ENCODE results near the gene LHFPL3.

LHFPL3 gene

GRCh38 chr7:104775531-104775930 lies 447.1 kb downstream of the LHFPL3 start:
- no peak for DNase-seq
- Histone ChIP-seq H3K9me3 (no peaks in the 10 kb centered on the region; the same call in 1 of the 2 replicates), H3K36me3 (no peaks in the 10 kb centered on the region), H3K4me1 (no peaks in the 10 kb centered on the region), H3K4me3 (ENCODE audit: low read depth, low read length) (no peak overlapping the region), H3K27me3 (peaks cover 18% of the 10 kb centered on the region)
- TF ChIP-seq, protein P1, sequence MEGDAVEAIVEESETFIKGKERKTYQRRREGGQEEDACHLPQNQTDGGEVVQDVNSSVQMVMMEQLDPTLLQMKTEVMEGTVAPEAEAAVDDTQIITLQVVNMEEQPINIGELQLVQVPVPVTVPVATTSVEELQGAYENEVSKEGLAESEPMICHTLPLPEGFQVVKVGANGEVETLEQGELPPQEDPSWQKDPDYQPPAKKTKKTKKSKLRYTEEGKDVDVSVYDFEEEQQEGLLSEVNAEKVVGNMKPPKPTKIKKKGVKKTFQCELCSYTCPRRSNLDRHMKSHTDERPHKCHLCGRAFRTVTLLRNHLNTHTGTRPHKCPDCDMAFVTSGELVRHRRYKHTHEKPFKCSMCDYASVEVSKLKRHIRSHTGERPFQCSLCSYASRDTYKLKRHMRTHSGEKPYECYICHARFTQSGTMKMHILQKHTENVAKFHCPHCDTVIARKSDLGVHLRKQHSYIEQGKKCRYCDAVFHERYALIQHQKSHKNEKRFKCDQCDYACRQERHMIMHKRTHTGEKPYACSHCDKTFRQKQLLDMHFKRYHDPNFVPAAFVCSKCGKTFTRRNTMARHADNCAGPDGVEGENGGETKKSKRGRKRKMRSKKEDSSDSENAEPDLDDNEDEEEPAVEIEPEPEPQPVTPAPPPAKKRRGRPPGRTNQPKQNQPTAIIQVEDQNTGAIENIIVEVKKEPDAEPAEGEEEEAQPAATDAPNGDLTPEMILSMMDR (IDR thresholded peaks at IDR 0.05; ENCODE audit: low read depth, low read length) = no peak

DNA sequence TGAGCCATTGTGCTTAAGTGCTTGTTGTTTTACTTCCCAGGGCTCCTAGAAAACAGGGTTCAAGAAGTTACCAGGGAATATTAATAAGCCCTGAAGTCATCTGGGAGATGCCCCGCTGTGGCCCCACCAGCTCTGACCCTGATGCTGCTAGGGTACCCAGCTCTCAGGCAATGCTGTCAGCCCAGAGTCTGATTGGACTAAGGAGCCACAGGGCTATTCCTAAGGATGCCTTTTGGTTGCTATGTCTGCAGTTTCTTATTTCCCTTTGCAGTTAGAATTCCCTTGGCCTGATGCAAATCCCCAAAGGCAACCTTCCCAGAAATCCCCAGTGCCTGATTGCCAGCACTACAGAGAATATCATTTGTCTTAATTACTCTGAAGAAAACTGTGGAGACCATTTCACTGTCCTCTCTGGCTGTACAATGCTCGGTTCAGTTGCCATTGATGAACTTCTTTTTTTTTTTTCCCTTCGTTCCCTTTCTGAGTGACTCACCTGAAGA lies 448.9 kb downstream of the LHFPL3 start:
- Histone ChIP-seq H3K27me3 (peaks cover 35% of the 10 kb centered on the region), H3K9me3 (no peaks in the 10 kb centered on the region; the same call in 1 of the 2 replicates), H3K4me1 (no peaks in the 10 kb centered on the region), H3K36me3 (no peaks in the 10 kb centered on the region), H3K4me3 (ENCODE audit: low read depth, low read length) (no peak overlapping the region)
- TF ChIP-seq, protein P1 (IDR thresholded peaks at IDR 0.05; ENCODE audit: low read depth, low read length) = no peak
- DNase-seq = no peak

DNA sequence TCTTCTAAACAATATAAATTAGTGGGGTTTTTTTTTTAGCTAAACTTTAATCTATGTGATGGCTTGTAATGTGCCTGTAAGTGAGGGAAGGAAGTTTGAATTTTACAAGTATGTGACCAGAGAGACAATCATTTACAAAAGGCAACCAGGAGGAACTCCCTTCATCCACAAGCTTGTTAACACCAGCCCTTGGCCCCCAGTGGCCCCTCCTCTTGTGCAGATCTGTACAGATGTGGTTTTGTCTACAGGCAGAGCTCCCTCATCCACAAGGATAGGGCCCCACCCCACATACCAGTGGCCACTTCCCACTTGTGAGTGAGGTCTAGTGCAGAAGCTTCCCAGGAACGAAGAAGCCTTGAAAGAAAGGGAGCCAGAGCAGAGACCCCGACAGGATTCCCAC lies 451.5 kb downstream of the LHFPL3 start:
- no peak overlapping the region for H3K4me3 ChIP-seq (ENCODE audit: low read depth, low read length)
- DNase-seq = no peak
- no peaks in the 10 kb centered on the region for H3K4me1 ChIP-seq
- no peaks in the 10 kb centered on the region for H3K36me3 ChIP-seq
- TF ChIP-seq, protein P1 (IDR thresholded peaks at IDR 0.05; ENCODE audit: low read depth, low read length) = no peak
- peaks cover 35% of the 10 kb centered on the region for H3K27me3 ChIP-seq
- no peaks in the 10 kb centered on the region; the same call in 1 of the 2 replicates for H3K9me3 ChIP-seq

GRCh38 chr7:104784686-104785085 lies 456.3 kb downstream of the LHFPL3 start:
- Histone ChIP-seq H3K9me3 (no peaks in the 10 kb centered on the region), H3K4me1 (no peaks in the 10 kb centered on the region), H3K4me3 (ENCODE audit: low read depth, low read length) (no peak overlapping the region), H3K27me3 (peaks cover 42% of the 10 kb centered on the region), H3K36me3 (no peaks in the 10 kb centered on the region)
- DNase-seq = no peak
- TF ChIP-seq, protein P1 (IDR thresholded peaks at IDR 0.05; ENCODE audit: low read depth, low read length) = no peak

GRCh38 chr7:104789780-104790179 lies 461.4 kb downstream of the LHFPL3 start:
- TF ChIP-seq, protein P1 (IDR thresholded peaks at IDR 0.05; ENCODE audit: low read depth, low read length) = no peak
- no peaks in the 10 kb centered on the region for H3K9me3 ChIP-seq
- peaks cover 60% of the 10 kb centered on the region for H3K27me3 ChIP-seq
- no peak overlapping the region for H3K4me3 ChIP-seq (ENCODE audit: low read depth, low read length)
- H3K4me1 ChIP-seq = no peaks in the 10 kb centered on the region
- no peaks in the 10 kb centered on the region for H3K36me3 ChIP-seq
- DNase-seq = no peak

GRCh38 chr7:104790440-104790839 lies 462.0 kb downstream of the LHFPL3 start:
- TF ChIP-seq, protein P1 (IDR thresholded peaks at IDR 0.05; ENCODE audit: low read depth, low read length) = no peak
- no peaks in the 10 kb centered on the region for H3K4me1 ChIP-seq
- peaks cover 67% of the 10 kb centered on the region for H3K27me3 ChIP-seq
- H3K4me3 ChIP-seq (ENCODE audit: low read depth, low read length) = no peak overlapping the region
- DNase-seq = no peak
- no peaks in the 10 kb centered on the region for H3K36me3 ChIP-seq
- H3K9me3 ChIP-seq = no peaks in the 10 kb centered on the region

Measured in BE2C (cell line).